Prostate gland (tissue), 2 donors: Measurements from ENCODE around the gene MED1. TPM values are rescaled to one million over a fixed set of nuclear protein-coding genes. Genes with fewer than 3 reads are reported as not detected.
"Not testable (repeated sequence)": the region's sequence is repeated elsewhere in the genome, so short reads cannot be mapped to it uniquely, and the experiment has no call there.

Experiments
- DNase-seq: peaks from one replicate; pipeline ENCODE4 v3.0.0-alpha.2; 2019; ENCODE audit warnings: low spot score
- H3K27ac ChIP-seq, 2 donors: fragments of 200-600 bp; sonication (generic); 2 replicates each; pipeline ENCODE4 v1.5.1; 2017 to 2019
- H3K27me3 ChIP-seq: fragments of 200-600 bp; sonication (generic); replicated peaks from 2 replicates; pipeline ENCODE4 v1.5.1; 2019; ENCODE audit not compliant: insufficient read depth
- H3K36me3 ChIP-seq, 2 donors: fragments of 200-600 bp; sonication (generic); 1 replicate in 1 of 2; 2 replicates in 1 of 2; pipeline versions ENCODE4 v1.5.1 to v1.8.1; 2017 to 2019
- H3K4me1 ChIP-seq: fragments of 200-600 bp; sonication (generic); replicated peaks from 2 replicates; pipeline ENCODE4 v1.5.1; 2019
- H3K4me3 ChIP-seq, 2 donors: fragments of 200-600 bp; sonication (generic); 2 replicates each; pipeline ENCODE4 v1.5.1; 2017 to 2019
- H3K9me3 ChIP-seq: fragments of 200-600 bp; sonication (generic); 2 replicates; pipeline ENCODE4 v1.5.1; 2017
- POLR2A ChIP-seq: fragments of 450-650 bp; IDR thresholded peaks from one replicate; pipeline ENCODE4 v1.6.1; 2016; ENCODE audit warnings: antibody characterized with exemption, mild to moderate bottlenecking
- POLR2AphosphoS5 ChIP-seq: sonication (generic); formaldehyde crosslinking; IDR thresholded peaks from one replicate; pipeline ENCODE4 v1.6.1; 2017; ENCODE audit warnings: antibody characterized with exemption
- WGBS: methylation state at CpG from one replicate; pipeline ENCODE4 v1.1.5; 2018; 5-methylcytosine and 5-hydroxymethylcytosine counted together
- intact Hi-C: fragments of 100-400 bp; cut with DNase I; formaldehyde crosslinking; loops from one replicate; pipeline ENCODE4 v1.14.2; 2022
- total RNA-seq, 2 donors: library from RNA; depleted of rRNA; stranded (reverse); fragments of >200 nt; gene quantifications; one replicate each; pipeline ENCODE4 v1.1.0, GENCODE V29; 2016
- TF ChIP-seq, protein P1 (sequence below), 4 experiments: fragments of 200-600 bp in 2 of 4; fragments of 450-650 bp in 2 of 4; sonication (generic) in 2 of 4; IDR thresholded peaks; 1 replicate in 3 of 4; 2 replicates in 1 of 4; pipeline ENCODE4 v1.5.1; 2016 to 2019; ENCODE audit warnings: antibody characterized with exemption in 4 of 4, mild to moderate bottlenecking in 2 of 4, moderate library complexity in 2 of 4

Gene MED1
- total RNA-seq, 2 donors from 2014 or later, result 22.9 to 39.7 TPM

DNA sequence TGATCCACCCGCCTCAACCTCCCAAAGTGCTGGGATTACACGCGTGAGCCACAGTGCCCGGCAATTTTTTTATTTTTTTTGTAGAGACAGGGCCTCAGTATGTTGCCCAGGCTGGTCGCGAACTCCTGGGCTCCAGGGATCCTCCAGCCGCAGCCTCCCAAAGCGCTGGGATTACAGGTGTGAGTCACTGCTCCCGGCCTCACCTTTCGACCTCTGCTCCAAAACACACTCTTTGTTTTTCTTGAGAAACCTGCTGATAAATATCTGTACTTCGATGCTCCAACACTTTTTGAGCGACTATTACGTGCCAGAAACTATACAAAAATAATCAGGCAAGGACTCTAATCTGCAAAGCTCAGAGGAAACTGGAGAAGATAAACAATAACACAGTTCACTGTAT, 1.0 kb downstream of the MED1 start:
- intact Hi-C loops, result no loop called here
- no peak for DNase-seq

DNA sequence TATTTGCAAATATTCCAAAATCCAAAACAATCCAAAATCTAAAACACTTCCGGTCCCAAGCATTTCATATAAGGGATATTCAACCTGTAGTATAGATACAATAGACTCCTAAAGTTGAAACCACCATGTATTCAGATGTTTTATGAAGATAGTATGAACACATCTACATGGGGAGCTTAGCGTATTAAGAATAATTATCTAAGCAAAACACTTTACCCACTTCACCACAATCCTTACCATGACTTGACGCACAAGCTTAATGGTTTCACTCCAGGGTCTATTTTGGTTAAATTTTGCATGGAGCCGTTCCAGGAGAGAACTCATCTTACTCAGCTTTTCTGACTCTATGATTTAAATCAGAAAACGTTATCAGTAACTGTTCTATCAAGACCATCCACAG, 3.5 kb downstream of the MED1 start:
- no peaks in the 10 kb centered on the region for H3K4me1 ChIP-seq
- no peak for DNase-seq
- H3K9me3 ChIP-seq, result no peaks in the 10 kb centered on the region
- H3K27ac ChIP-seq, result no peak overlapping the region
- intact Hi-C loops, result no loop called here
- H3K36me3 ChIP-seq, result no peaks in the 10 kb centered on the region
- no peaks in the 10 kb centered on the region for H3K27me3 ChIP-seq
- no peak for TF ChIP-seq POLR2A
- TF ChIP-seq POLR2AphosphoS5, result no peak
- TF ChIP-seq, protein P1, sequence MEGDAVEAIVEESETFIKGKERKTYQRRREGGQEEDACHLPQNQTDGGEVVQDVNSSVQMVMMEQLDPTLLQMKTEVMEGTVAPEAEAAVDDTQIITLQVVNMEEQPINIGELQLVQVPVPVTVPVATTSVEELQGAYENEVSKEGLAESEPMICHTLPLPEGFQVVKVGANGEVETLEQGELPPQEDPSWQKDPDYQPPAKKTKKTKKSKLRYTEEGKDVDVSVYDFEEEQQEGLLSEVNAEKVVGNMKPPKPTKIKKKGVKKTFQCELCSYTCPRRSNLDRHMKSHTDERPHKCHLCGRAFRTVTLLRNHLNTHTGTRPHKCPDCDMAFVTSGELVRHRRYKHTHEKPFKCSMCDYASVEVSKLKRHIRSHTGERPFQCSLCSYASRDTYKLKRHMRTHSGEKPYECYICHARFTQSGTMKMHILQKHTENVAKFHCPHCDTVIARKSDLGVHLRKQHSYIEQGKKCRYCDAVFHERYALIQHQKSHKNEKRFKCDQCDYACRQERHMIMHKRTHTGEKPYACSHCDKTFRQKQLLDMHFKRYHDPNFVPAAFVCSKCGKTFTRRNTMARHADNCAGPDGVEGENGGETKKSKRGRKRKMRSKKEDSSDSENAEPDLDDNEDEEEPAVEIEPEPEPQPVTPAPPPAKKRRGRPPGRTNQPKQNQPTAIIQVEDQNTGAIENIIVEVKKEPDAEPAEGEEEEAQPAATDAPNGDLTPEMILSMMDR (IDR thresholded peaks at IDR 0.05), result no peak
- H3K4me3 ChIP-seq, result no peak overlapping the region
- 86% methylated on average over 5 of the region's 5 CpGs for WGBS

More for the DNA sequence above, 1.0 kb downstream of the MED1 start:
- H3K4me3 ChIP-seq, result peak overlapping the region; percentile 42 to 67
- 75% methylated on average over 13 of the region's 13 CpGs for WGBS
- no peaks in the 10 kb centered on the region for H3K9me3 ChIP-seq
- no peaks in the 10 kb centered on the region for H3K36me3 ChIP-seq
- TF ChIP-seq POLR2A (no peak), POLR2AphosphoS5 (no peak)
- TF ChIP-seq, protein P1 (IDR thresholded peaks at IDR 0.05), result no peak
- no peaks in the 10 kb centered on the region for H3K4me1 ChIP-seq
- H3K27me3 ChIP-seq, result no peaks in the 10 kb centered on the region
- H3K27ac ChIP-seq, result no peak overlapping the region

DNA sequence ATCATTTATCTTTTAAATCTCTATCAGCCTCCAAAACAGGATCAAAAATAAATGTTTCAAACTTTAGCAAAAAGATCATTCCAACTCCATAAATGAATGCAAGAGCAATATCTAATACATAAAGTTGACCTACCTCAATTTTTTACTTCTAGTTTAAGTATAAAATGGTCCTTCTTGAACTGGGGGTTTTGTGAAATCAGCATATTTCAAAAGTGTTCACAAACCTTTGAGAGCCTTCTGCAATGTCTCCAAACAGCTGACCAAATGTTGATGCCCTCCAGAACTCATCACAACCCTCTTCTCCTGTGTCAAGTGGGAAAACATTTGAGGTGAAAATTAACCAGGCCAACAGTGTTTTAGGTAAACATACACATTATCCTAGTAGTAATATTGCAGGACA, 7.7 kb downstream of the MED1 start:
- Histone ChIP-seq H3K27ac (no peak overlapping the region), H3K36me3 (no peaks in the 10 kb centered on the region), H3K4me1 (no peaks in the 10 kb centered on the region), H3K4me3 (no peak overlapping the region), H3K9me3 (no peaks in the 10 kb centered on the region), H3K27me3 (no peaks in the 10 kb centered on the region)
- intact Hi-C loops, result no loop called here
- DNase-seq, result no peak
- TF ChIP-seq POLR2AphosphoS5 (no peak), POLR2A (no peak)
- TF ChIP-seq, protein P1 (IDR thresholded peaks at IDR 0.05), result no peak

DNA sequence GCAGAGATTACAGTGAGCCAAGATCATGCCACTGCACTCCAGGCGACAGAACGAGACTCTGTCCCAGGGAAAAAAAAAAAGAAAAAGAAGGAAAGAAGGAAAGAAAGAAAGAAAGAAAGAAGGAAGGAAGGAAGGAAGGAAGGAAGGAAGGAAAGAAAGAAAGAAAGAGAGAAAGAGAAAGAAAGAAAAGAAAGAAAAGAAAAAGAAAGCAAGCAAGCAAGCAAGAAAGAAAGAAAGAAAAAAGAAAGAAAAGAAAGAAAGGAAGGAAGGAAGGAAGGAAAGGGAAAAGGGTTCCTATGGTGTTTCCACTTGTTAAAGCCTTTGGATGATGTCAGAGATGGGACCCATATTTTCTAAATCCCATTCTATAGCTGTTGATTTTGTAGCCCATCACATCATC, 11.2 kb downstream of the MED1 start:
- WGBS, result 100% methylated on average over 2 of the region's 2 CpGs
- not testable (repeated sequence) for H3K27me3 ChIP-seq

DNA sequence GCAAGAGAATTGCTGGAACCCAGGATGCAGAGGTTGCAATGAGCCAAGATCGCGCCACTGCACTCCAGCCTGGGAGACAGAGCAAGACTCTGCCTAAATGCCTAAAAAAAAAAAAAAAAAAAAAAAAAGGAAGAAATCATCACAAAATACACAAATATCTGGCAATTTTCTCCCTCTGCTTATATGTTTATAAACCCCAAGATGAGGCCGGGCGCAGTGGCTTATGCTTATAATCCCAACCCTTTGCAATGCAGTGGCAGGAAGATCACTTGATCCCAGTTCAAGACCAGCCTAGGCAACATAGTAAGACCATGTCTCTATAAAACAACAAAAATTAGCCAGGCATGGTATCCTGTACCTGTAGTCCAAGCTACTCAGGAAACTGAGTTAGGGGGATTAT, 21.5 kb downstream of the MED1 start:
- H3K4me1 ChIP-seq, result no peaks in the 10 kb centered on the region
- TF ChIP-seq, protein P1 (IDR thresholded peaks at IDR 0.05), result no peak
- TF ChIP-seq POLR2A, result no peak
- TF ChIP-seq POLR2AphosphoS5, result no peak
- no peak for DNase-seq
- H3K36me3 ChIP-seq, result peaks cover 4% of the 10 kb centered on the region in 2 donors
- H3K9me3 ChIP-seq, result no peaks in the 10 kb centered on the region
- H3K27ac ChIP-seq, result no peak overlapping the region
- no peak overlapping the region for H3K4me3 ChIP-seq
- WGBS, result 96% methylated on average over 4 of the region's 4 CpGs
- H3K27me3 ChIP-seq, result no peaks in the 10 kb centered on the region
- intact Hi-C loops, result no loop called here

More for the DNA sequence above, 11.2 kb downstream of the MED1 start:
- H3K9me3 ChIP-seq, DNase-seq, H3K4me3 ChIP-seq, H3K36me3 ChIP-seq, H3K4me1 ChIP-seq, intact Hi-C loops, H3K27ac ChIP-seq: not testable (repeated sequence)
